Prostate gland (tissue), 2 donors: ENCODE measurements around the gene CFAP100.
A peak's percentile ranks its signal among the peaks of the same experiment; 100 is the strongest.

Experiments used
- POLR2A ChIP-seq: fragments of 450-650 bp; IDR thresholded peaks from one replicate; pipeline ENCODE4 v1.6.1; 2016; ENCODE audit warnings: antibody characterized with exemption, mild to moderate bottlenecking
- TF ChIP-seq, protein P1 (sequence below), 4 experiments: fragments of 200-600 bp in 2 of 4; fragments of 450-650 bp in 2 of 4; sonication (generic) in 2 of 4; IDR thresholded peaks; 1 replicate in 3 of 4; 2 replicates in 1 of 4; pipeline ENCODE4 v1.5.1; 2016 to 2019; ENCODE audit warnings: antibody characterized with exemption in 4 of 4, mild to moderate bottlenecking in 2 of 4, moderate library complexity in 2 of 4

DNA sequence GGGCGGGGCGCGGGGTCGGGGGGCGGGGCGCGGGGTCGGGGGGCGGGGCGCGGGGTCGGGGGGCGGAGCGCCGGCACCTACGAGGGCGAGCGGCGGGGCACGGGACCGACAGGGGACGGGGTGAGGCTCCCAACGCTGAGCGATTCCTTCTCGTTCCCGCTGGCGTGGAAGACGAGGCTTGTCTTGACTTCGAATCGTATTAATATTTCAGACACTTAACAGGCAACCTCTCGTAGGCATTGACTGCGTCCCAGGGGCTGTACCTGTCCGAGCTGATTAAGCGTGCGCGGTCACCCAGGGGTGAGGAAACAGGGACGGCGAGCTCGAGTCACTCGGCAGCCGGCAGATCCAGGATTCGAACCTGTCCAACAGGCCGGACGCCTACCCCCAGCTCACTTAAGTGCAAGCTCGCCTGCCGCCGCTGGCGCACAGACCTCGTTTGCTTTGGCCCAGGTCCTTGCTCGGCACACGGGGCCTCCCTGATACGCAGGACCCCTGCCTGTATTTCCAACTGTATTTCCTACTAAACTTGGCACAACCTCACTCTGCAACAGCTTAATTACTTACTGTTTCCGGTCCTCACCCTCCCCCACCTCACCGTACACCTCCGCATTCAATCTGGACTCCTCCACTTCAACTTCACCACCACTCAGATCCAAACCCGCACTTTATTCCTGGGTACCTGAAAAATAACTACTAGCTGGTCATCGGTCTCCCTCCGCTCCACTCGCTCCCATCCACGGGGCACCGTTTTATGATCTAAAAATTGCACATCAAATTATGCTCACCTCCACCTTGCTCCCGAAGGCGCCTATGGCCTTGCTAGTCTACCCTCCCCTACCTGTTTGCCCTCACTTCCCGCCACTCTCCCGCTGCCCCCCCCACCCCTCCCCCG lies 81.7 kb downstream of the CFAP100 start:
- TF ChIP-seq, protein P1, sequence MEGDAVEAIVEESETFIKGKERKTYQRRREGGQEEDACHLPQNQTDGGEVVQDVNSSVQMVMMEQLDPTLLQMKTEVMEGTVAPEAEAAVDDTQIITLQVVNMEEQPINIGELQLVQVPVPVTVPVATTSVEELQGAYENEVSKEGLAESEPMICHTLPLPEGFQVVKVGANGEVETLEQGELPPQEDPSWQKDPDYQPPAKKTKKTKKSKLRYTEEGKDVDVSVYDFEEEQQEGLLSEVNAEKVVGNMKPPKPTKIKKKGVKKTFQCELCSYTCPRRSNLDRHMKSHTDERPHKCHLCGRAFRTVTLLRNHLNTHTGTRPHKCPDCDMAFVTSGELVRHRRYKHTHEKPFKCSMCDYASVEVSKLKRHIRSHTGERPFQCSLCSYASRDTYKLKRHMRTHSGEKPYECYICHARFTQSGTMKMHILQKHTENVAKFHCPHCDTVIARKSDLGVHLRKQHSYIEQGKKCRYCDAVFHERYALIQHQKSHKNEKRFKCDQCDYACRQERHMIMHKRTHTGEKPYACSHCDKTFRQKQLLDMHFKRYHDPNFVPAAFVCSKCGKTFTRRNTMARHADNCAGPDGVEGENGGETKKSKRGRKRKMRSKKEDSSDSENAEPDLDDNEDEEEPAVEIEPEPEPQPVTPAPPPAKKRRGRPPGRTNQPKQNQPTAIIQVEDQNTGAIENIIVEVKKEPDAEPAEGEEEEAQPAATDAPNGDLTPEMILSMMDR (IDR thresholded peaks at IDR 0.05): no peak
- peak; percentile 65 for TF ChIP-seq POLR2A
